Activated gamma-delta T cell treated with Interleukin-2 at 50 U/mL for 16 hours (primary cell): ENCODE data around the gene SLAMF1.

Experiments used
- DNase-seq: peaks from one replicate; pipeline ENCODE4 v3.0.0-alpha.2; 2020

Gene SLAMF1

DNA sequence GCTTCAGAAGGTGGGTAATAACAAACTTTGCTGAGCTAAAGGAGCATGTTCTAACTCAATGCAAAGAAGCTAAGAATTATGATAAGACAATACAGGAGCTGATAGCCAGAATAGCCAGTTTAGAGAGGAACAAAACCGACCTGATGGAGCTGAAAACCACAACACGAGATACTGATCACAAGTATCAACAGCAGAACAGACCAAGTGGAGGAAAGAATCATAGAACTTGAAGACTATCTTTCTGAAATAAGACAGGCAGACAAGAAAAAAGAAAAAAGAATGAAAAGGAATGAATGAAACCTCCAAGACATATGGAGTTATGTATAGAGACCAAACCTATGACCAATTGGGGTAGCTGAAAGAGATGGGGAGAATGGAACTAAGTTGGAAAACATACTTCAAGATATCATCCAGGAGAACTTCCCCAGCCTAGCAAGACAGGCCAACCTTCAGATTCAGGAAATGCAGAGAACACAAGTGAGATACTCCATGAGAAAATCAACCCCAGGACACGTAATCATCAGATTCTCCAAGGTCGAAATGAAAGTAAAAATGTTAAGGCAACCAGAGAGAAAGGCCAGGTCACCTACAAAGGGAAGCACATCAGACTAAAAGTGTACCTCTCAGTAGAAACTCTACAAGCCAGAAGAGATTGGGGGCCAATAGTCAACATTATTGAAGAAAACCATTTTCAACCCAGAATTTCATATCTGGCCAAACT is 88.0 kb downstream of the SLAMF1 start:
- DNase-seq: no peak
